Hepatocyte (in vitro differentiated cells): ENCODE results near the gene PADI2.

Experiments used
- CTCF ChIP-seq: fragments of 200-600 bp; sonication (generic); IDR thresholded peaks from 2 replicates; pipeline ENCODE4 v1.5.1; 2016; ENCODE audit warnings: antibody characterized with exemption, mild to moderate bottlenecking; ENCODE audit not compliant: poor library complexity
- EZH2 ChIP-seq: fragments of 200-600 bp; sonication (generic); IDR thresholded peaks from 2 replicates; pipeline ENCODE4 v1.6.1; 2016; ENCODE audit warnings: antibody characterized with exemption, mild to moderate bottlenecking, borderline replicate concordance
- EZH2phosphoT487 ChIP-seq: fragments of 200-600 bp; sonication (generic); IDR thresholded peaks from one replicate; pipeline ENCODE4 v1.6.1; 2018; ENCODE audit warnings: antibody characterized with exemption, mild to moderate bottlenecking, low read depth, moderate library complexity; ENCODE audit not compliant: unreplicated experiment, severe bottlenecking

DNA sequence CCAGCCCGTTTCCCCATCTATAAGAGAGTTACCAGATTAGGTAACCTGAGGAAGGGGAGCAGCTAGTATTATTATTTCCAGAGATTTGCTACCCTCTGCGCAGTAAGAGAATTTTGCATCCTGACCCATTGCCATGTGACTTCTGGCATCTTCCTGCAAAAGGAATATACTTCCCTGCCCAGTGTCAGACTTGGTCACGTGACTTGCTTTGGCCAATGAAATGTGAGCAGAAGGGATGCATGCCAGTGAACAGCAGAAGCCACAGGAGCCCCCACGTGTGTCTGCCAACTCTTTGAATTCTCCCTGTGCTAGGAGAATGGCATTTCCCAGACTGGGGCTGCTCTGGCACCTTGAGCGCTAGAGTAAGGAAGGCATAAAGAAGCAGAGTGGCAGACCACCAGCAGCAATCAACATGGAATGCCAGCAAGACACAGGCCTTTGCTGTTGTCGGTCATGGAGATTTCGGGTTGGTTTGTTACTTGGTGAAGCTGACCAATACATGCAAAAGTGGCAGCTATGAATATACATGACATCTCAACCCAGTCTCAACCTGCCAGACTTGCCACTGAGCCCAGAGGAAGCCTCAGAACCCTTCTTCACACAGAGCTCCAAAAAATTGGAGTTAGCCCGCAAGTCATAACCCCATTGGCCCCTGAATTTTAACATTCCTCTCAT, 39.0 kb downstream of the PADI2 start:
- TF ChIP-seq EZH2phosphoT487 (no peak), CTCF (no peak), EZH2 (no peak)
